ENCODE data around the gene TMEM132D.

TMEM132D gene

GRCh38 chr12:129819391-129819790 lies 84.4 kb downstream of the TMEM132D start:
- no peak for DNase-seq

GRCh38 chr12:129815846-129816245 lies 88.0 kb downstream of the TMEM132D start:
- no peak for DNase-seq

GRCh38 chr12:129811963-129812362 lies 91.9 kb downstream of the TMEM132D start:
- no peak for DNase-seq

DNA sequence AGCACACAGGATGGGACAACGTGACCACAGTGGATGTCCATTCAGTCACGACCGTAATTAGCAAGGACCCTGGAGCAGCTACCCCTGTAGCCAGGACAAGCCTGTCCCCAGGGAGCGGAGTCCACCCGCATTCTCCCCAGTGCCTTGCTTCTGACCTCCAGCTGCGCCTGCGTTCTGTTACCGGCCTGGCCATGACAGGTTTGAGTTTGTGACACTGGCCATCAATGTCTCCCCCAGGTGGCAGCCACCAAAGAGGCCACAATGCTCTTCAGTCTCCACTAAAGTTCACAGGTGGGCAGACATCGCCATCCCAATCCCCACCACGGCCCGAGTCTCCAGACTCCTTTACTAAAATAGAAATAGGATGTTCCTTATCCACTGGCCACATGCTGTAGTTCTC lies 96.7 kb downstream of the TMEM132D start:
- no peak for DNase-seq

DNA sequence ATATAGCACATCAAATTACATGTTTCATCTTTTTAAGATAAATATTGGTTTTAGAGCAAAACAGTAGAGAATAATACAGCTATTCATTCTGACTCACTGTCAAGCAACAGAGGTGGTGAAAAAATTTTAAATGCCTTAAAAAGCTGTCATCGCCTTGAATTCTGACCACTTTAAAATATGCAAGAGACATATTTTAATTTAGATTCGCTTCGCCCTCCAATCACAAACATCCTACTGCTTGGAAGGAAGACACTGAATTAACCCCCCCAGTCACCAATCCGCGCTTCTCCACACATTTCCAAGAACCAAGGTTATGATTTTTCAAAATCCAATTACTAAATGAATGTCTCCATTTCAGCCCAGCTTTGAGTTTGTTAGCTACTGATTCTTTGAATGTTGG lies 112.4 kb downstream of the TMEM132D start:
- no peak for DNase-seq

- no peak for DNase-seq
These were observed 112.9 kb downstream of the TMEM132D start for GRCh38 chr12:129790930-129791329.

- no peak for DNase-seq
These were observed 113.5 kb downstream of the TMEM132D start for GRCh38 chr12:129790331-129790730.

- no peak for DNase-seq
These were observed 113.9 kb downstream of the TMEM132D start for GRCh38 chr12:129789921-129790320.

- no peak for DNase-seq
These were observed 115.2 kb downstream of the TMEM132D start for GRCh38 chr12:129788506-129789084.

GRCh38 chr12:129779989-129780388 lies 123.8 kb downstream of the TMEM132D start:
- no peak for DNase-seq

DNA sequence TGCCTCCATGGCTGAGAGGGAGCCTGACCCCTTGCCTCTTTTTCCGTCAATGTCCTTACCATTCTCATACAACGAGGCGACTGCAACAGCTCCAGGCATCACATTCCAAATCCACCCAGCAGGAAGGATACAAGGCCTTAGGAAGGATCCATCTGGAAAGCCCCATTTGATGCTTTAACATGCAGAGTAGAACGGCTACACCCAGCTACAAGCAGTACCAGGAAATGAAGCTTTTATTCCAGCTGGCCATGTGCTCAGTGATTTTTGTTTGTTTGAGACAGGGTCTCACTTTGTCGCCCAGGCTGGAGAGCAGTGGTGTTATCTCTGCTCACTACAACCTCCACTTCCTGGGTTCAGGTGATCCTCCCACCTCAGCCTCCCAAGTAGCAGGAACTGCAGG lies 124.8 kb downstream of the TMEM132D start:
- DNase-seq = no peak

DNA sequence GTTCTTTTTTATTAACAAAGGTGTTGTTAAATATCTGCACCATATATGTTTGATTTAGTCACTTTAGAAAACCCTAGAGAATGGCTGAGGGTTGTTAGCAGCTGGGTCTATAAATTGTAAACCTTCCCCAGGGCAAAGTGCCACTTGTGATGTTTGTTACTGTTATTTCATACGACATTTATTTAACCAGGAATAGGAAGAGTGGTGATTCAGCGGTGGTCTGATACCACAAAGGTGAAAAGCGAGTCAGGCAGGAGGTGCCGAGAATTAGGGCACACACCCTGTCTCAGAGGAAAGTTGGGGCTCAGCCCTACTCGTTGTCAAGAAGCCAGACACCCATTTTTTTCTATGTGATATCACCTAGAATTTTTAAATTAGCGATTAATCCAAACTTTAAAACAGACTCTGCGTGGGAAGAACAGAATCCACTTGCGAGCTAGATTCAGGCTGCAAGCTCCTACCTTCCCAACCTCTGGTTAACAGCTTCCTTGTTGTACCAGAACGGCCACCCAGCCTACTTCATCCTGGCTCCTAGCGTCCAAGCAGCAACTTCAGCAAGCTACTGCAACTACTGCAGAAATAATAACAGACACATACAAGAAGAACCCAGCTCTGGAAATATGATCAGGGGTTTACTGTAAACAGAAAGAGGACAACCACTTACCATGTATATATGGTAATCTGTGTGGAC lies 126.7 kb downstream of the TMEM132D start:
- DNase-seq = no peak

DNA sequence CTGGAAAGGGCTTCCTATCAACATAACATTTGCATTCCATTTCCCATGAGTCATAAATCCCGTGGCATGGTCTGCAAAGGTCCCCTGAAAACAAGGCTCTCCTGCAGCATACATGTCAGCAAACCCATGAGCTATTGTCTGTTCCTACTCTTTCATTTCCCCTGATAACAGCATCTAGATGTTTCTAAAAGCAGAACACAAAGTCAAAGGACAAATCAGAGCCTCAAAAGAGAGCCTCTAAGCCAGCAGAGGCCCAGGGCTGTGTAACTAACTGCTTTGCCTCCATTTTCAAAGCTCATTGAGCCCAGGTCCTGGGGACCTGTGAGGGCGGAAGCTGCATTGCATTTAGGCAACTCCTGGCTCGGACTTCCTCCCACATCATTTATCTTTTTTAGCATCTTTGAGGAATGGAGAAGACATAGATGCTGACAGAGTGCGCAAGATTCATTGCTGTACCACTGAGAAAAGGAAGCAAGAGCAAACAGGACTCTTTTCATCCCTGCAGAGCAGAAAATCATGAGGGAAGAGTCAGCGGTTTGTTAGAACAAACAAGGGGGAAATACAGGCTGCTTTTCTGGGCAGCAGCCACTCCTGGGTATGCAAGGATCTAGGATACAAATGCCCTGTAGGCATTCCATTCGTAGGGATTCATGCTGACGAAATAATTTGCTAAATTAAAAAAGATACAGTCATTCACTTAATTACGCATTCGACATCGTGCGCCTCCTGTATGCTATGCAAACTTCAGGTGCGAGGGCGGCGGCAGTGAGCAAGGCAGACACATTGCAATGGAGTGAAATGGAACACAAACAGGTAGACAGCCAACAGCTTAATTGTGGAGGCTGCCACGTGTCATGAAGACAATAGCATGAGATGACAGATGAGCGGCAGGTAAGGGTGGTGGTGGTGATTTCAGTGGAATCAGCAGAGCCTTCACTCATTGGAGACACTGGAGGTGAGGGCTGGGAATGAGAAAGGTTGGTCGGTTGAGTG lies 131.0 kb downstream of the TMEM132D start:
- no peak for DNase-seq

- no peak for DNase-seq
These were observed 132.6 kb downstream of the TMEM132D start for GRCh38 chr12:129771238-129771637.

GRCh38 chr12:129765719-129766118 lies 138.1 kb downstream of the TMEM132D start:
- DNase-seq = no peak

DNA sequence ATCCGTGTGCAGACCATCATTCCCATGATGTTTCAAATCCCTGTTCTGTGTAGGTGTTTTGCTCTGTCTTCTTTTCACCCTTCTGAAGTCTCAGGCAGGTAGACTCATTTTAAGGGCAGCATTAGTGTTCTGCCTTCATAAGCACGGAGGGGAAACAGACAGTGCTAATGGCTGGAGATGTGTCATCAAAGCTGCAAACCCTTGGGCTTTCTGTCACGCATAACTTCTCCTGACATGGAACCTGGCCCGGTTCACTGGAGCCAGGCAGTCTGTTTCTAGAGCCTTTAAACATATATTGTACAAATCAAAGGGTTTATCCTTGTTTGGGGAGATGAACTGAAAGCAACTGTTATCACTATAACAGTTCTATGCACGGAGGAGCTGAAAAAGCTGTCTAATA lies 141.4 kb downstream of the TMEM132D start:
- DNase-seq = no peak

DNA sequence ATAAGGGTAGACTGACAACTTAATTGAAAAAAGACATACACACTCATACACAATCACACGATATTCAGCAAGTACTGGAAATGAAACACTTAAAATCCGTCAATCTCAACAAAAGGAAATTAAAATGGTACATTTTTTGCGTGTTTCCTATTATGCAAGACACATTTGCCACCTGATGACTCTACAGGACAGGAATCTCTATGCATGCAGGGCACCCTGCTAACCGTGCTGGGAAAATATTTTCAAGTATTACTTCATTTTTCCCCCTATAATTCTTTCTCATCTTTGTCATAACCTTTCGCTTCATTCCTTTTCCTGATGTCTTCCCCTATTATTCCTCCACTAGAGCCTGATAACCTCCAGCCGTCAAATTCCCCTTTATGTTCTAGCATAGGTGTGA lies 150.2 kb downstream of the TMEM132D start:
- DNase-seq = no peak

GRCh38 chr12:129750421-129750820 lies 153.4 kb downstream of the TMEM132D start:
- no peak for DNase-seq

- no peak for DNase-seq
These were observed 157.5 kb downstream of the TMEM132D start for GRCh38 chr12:129746318-129746717.

DNA sequence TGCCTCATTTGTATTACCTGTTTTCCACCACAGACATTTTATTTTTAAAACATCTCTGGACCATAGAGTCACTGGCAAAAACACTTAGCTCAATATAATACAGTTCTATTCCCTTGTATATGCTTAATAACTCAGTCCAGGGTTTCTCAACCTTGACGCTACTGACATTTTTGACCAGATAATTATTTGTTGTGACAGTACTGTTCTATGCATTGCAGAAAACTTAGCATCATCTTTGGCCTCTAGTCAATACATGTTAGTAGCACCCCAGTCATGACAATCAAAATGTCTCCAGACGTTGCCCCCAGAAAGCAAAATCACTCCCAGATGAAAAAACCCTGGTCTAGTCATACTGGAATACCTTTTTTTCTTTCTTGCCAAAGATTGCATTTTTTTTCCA lies 174.7 kb downstream of the TMEM132D start:
- DNase-seq = no peak

- DNase-seq = no peak
These were observed 176.7 kb downstream of the TMEM132D start for GRCh38 chr12:129727100-129727499.

DNA sequence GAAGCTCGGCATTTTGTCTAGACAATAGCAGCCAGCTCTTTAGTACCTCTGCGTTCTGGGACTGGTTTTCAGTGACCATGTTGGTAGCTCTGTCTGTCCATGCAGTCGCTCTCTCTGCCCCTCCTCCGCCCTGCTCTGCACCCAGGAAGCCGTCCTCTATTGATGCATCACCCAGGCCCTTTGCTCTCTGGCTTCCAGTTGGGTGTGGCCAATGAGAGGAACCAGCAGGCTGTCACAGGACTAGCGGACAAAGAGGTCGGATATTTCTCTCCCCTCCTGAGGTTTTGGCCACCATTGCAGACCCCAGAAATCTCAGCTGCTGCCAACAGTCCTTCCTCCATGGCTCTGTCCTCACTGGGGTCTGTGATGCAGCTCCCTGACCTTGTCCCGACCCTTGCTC lies 180.6 kb downstream of the TMEM132D start:
- DNase-seq = no peak

DNA sequence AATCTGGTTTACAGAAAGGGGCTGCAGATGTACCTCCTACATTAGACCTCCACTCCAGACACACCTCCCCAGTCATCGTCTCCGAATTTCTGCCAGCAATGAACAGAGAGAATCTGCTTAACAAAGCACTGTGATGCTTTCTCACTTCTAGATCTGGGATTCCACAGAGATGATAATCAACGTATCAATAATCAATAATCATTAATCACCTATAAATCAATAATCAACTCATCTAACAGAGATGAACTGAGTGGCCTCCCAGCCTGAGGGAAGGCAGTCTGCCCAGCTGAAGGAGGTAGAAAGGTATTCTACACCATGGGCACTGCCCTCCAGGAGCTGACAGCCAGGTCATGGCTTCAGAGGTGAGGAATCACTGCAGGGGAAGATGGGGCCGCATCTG lies 183.2 kb downstream of the TMEM132D start:
- DNase-seq = no peak

- DNase-seq = no peak
These were observed 184.4 kb downstream of the TMEM132D start for GRCh38 chr12:129719416-129719815.

Data from activated CD4-positive, alpha-beta T cell treated with anti-CD3 and anti-CD28 coated beads, Interleukin-2, amount 50 U/mL, for 4 hours (primary cell).